Keratinocyte (primary cell): ENCODE measurements around the gene DDX11. TPM values are rescaled to one million over a fixed set of nuclear protein-coding genes. Genes with fewer than 3 reads are reported as not detected.
"Not testable (repeated sequence)": the region's sequence is repeated elsewhere in the genome, so short reads cannot be mapped to it uniquely, and the experiment has no call there.

Experiments used
- DNase-seq: peaks from one replicate; pipeline ENCODE4 v3.0.0-alpha.2; 2011; ENCODE audit warnings: low read depth, missing footprints, low spot score
- FAIRE-seq: peaks from 2 replicates; lab custom pipeline; 2011; peaks lifted over from hg19 to GRCh38; lab: Jason Lieb, UNC
- H2AFZ ChIP-seq: 2 replicates; pipeline ENCODE4 v1.6.0; 2012; ENCODE audit warnings: low read length, control low read depth, inconsistent platforms; ENCODE audit not compliant: control insufficient read depth
- H3K27ac ChIP-seq: 2 replicates; pipeline ENCODE4 v1.5.1; 2011; ENCODE audit warnings: low read length; ENCODE audit not compliant: control insufficient read depth, insufficient read depth
- H3K27me3 ChIP-seq: 3 replicates; pipeline ENCODE4 v1.6.0; 2011; ENCODE audit warnings: low read length; ENCODE audit not compliant: control insufficient read depth, insufficient read depth; ENCODE audit errors: extremely low read depth
- H3K36me3 ChIP-seq, 2 experiments: 2 replicates in 1 of 2; 3 replicates in 1 of 2; pipeline ENCODE4 v1.5.1; 2011; ENCODE audit warnings: low read length in 2 of 2, mild to moderate bottlenecking in 1 of 2; ENCODE audit not compliant: control insufficient read depth in 2 of 2, insufficient read depth in 2 of 2; ENCODE audit errors: extremely low read depth in 1 of 2
- H3K4me1 ChIP-seq: 3 replicates; pipeline ENCODE4 v1.5.1; 2011; ENCODE audit warnings: low read length; ENCODE audit not compliant: control insufficient read depth, insufficient read depth; ENCODE audit errors: extremely low read depth
- H3K4me2 ChIP-seq: 3 replicates; pipeline ENCODE4 v1.6.0; 2011; ENCODE audit warnings: low read depth, low read length; ENCODE audit not compliant: control insufficient read depth, insufficient read depth; ENCODE audit errors: extremely low read depth
- H3K4me3 ChIP-seq, 3 experiments: fragments of 200-600 bp in 1 of 3; sonication (generic) in 1 of 3; 2 replicates in 2 of 3; 3 replicates in 1 of 3; pipeline ENCODE4 v1.5.1; 2011 to 2016; ENCODE audit warnings: low read length in 3 of 3, mild to moderate bottlenecking in 3 of 3, control low read depth in 2 of 3, inconsistent platforms in 1 of 3, low read depth in 1 of 3, mixed read lengths in 1 of 3, mixed run types in 1 of 3, moderate library complexity in 1 of 3; ENCODE audit not compliant: control insufficient read depth in 2 of 3, insufficient read depth in 2 of 3; ENCODE audit errors: extremely low read depth in 1 of 3
- H3K79me2 ChIP-seq: 2 replicates; pipeline ENCODE4 v1.6.0; 2012; ENCODE audit warnings: low read length; ENCODE audit not compliant: control insufficient read depth, insufficient read depth
- H3K9ac ChIP-seq: 3 replicates; pipeline ENCODE4 v1.6.0; 2011; ENCODE audit warnings: low read length; ENCODE audit not compliant: control insufficient read depth, insufficient read depth; ENCODE audit errors: extremely low read depth
- H3K9me1 ChIP-seq: 3 replicates; pipeline ENCODE4 v1.6.0; 2011; ENCODE audit warnings: low read length; ENCODE audit not compliant: control insufficient read depth, insufficient read depth; ENCODE audit errors: extremely low read depth
- H3K9me3 ChIP-seq: 2 replicates; pipeline ENCODE4 v1.5.1; 2012; ENCODE audit warnings: low read depth, low read length; ENCODE audit not compliant: control insufficient read depth
- H4K20me1 ChIP-seq: 3 replicates; pipeline ENCODE4 v1.6.0; 2011; ENCODE audit warnings: low read length; ENCODE audit not compliant: control insufficient read depth, insufficient read depth; ENCODE audit errors: extremely low read depth
- dilution Hi-C: fragments of 300-500 bp; cut with MboI; formaldehyde crosslinking; loops from one replicate; pipeline ENCODE4 v1.7.0; 2020; ENCODE audit warnings: low sequenced_read_pairs; ENCODE audit not compliant: extremely low pct_ligation_motif_present
- polyA plus RNA-seq, 5 experiments: library from polyadenylated mRNA; depleted of rRNA in 3 of 5; stranded (reverse) in 3 of 5; stranded (forward) in 1 of 5; unstranded in 1 of 5; fragments of >200 nt; gene quantifications; 1 replicate in 1 of 5; 2 replicates in 3 of 5; 3 replicates in 1 of 5; pipeline versions ENCODE4 v1.2.1 to v1.2.3, GENCODE V29; 2011 to 2012; ENCODE audit warnings: missing spikeins in 2 of 5, low read depth in 1 of 5, low replicate concordance in 1 of 5

Gene DDX11
- polyA plus RNA-seq, 1 donor (not counting 4 experiments of a cell fraction or from before 2014, with no cell fraction given): 11.2 TPM

- H4K20me1 ChIP-seq, H3K9me1 ChIP-seq, H3K9me3 ChIP-seq, H2AFZ ChIP-seq, H3K27ac ChIP-seq, FAIRE-seq, DNase-seq, H3K27me3 ChIP-seq, H3K4me2 ChIP-seq, H3K36me3 ChIP-seq, H3K4me3 ChIP-seq, H3K9ac ChIP-seq, dilution Hi-C loops, H3K4me1 ChIP-seq: not testable (repeated sequence)
- peaks cover 19% of the 10 kb centered on the region for H3K79me2 ChIP-seq
Observed at GRCh38 chr12:31077998-31078397, 4.3 kb downstream of the DDX11 start.

GRCh38 chr12:31079421-31079820, 5.8 kb downstream of the DDX11 start:
- H2AFZ ChIP-seq, H3K4me3 ChIP-seq, H3K4me1 ChIP-seq, H3K4me2 ChIP-seq, FAIRE-seq, H3K9me3 ChIP-seq, H3K27me3 ChIP-seq, DNase-seq, dilution Hi-C loops, H4K20me1 ChIP-seq, H3K27ac ChIP-seq, H3K36me3 ChIP-seq, H3K9ac ChIP-seq, H3K9me1 ChIP-seq: not testable (repeated sequence)
- peaks cover 19% of the 10 kb centered on the region for H3K79me2 ChIP-seq

GRCh38 chr12:31080221-31080620, 6.6 kb downstream of the DDX11 start:
- dilution Hi-C loops, H3K4me1 ChIP-seq, FAIRE-seq, H3K9ac ChIP-seq, H3K4me3 ChIP-seq, H4K20me1 ChIP-seq, H3K27me3 ChIP-seq, H3K36me3 ChIP-seq, DNase-seq, H3K9me3 ChIP-seq, H2AFZ ChIP-seq, H3K9me1 ChIP-seq, H3K27ac ChIP-seq, H3K4me2 ChIP-seq: not testable (repeated sequence)
- peaks cover 16% of the 10 kb centered on the region for H3K79me2 ChIP-seq

GRCh38 chr12:31081274-31081673, 7.6 kb downstream of the DDX11 start:
- DNase-seq, H3K4me1 ChIP-seq, H3K4me2 ChIP-seq, H3K27ac ChIP-seq, H3K79me2 ChIP-seq, H3K9me3 ChIP-seq, H3K27me3 ChIP-seq, H3K9me1 ChIP-seq, H3K9ac ChIP-seq, H3K36me3 ChIP-seq, dilution Hi-C loops, H3K4me3 ChIP-seq, H2AFZ ChIP-seq, H4K20me1 ChIP-seq, FAIRE-seq: not testable (repeated sequence)

GRCh38 chr12:31084241-31084640, 10.6 kb downstream of the DDX11 start:
- H3K9ac ChIP-seq, H4K20me1 ChIP-seq, H3K79me2 ChIP-seq, H3K36me3 ChIP-seq, DNase-seq, H3K27me3 ChIP-seq, H3K9me3 ChIP-seq, H3K9me1 ChIP-seq, H2AFZ ChIP-seq, H3K4me1 ChIP-seq, dilution Hi-C loops, H3K4me2 ChIP-seq, H3K4me3 ChIP-seq, FAIRE-seq, H3K27ac ChIP-seq: not testable (repeated sequence)
